Eye (tissue), 1 donor: ENCODE measurements around the gene COMMD7.
"Not testable (repeated sequence)": the region's sequence is repeated elsewhere in the genome, so short reads cannot be mapped to it uniquely, and the experiment has no call there.

Experiments
- DNase-seq: peaks from one replicate; pipeline ENCODE4 v3.0.0-alpha.2; 2015

Gene COMMD7

GRCh38 chr20:32765230-32765875 is 22.1 kb upstream of the COMMD7 start:
- not testable (repeated sequence) for DNase-seq

DNA sequence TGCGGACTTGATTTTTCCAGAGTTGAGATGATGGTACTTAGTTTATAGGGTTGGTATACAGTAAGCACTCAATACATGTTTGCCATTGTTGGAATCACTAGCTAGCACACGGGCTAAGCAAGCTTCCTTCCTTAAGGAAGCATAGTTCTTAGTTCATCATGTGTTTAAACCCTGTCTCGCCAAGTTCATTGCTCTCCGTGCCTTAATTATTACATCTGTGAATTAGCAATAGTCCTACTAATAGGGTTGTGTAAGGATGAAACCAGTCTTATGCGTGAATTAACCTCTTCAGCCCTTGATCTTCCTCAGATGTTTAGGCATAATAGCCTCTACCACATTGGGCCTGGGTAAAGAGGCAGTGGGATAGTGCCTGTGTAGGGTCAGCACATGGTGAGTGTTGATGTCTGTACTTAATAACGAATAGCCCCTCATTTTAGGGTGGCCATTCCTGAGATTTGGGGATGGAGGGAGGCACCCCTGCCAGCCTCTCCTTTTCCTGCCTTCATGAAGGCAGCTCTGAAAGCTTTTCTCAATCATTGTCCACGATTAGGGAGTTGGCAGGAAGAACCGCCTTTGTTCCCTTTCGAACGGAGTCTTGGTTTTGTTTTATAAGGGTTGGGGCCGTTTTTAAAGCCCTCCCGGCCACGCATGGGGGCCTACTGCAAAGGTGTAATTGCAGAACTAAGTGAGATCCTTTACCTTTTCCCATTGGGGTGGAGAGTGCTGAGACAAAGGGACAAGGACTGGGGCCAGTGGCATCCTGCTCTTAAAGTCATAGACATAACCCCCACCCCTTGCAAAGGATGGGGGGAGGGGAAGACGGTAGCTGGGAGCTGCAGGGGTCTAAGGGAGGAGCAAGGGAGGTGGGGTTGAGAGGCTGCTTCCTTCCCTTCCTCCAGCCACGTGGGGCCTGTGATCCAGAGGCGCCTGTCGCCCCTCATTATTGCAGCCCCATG is 21.0 kb upstream of the COMMD7 start:
- peak; percentile 61 for DNase-seq

GRCh38 chr20:32763202-32764004 is 20.1 kb upstream of the COMMD7 start:
- DNase-seq = no peak

GRCh38 chr20:32762754-32763201 is 19.5 kb upstream of the COMMD7 start:
- peak; percentile 77 for DNase-seq

DNA sequence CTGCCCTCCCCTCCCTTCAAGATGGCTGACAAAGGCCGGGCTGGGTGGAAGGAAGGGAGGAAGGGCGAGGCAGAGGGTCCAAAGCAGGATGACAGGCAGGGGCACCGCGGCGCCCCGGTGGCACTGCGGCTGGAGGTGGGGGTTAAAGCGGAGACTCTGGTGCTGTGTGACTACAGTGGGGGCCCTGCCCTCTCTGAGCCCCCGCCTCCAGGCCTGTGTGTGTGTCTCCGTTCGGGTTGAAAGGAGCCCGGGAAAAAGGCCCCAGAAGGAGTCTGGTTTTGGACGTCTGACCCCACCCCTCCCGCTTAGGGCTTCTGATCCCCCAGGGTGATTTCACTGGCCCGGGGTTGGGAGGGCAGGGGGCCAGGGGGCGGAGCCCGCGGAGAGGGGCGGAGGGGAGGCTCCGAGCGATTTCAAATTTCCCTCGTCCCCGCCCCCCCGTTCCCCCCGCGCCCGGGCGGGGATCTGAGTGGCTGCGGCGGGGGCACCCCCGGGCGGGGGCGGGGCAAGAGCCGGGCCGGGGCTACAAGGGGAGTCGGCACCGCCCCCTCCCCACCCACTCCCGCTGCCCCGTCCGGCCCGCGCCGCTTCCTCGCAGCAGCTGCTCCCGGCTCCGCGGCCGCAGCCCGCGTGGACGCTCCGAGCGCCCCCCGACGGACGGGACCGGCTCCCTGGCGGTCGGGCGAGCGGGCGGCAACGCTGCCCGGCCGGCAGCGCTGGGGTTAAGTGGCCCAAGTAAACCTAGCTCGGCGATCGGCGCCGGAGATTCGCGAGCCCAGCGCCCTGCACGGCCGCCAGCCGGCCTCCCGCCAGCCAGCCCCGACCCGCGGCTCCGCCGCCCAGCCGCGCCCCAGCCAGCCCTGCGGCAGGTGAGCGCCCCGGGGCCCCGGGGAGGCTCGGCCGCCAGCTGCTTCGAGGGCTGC is 18.8 kb upstream of the COMMD7 start, which contains the start of gene DNMT3B:
Gene DNMT3B (plus strand): TSS at position 555 of the 923 bp plus-strand sequence. CDS start 17,939 bp downstream, outside the sequence.
- DNase-seq = peak; percentile 88

DNA sequence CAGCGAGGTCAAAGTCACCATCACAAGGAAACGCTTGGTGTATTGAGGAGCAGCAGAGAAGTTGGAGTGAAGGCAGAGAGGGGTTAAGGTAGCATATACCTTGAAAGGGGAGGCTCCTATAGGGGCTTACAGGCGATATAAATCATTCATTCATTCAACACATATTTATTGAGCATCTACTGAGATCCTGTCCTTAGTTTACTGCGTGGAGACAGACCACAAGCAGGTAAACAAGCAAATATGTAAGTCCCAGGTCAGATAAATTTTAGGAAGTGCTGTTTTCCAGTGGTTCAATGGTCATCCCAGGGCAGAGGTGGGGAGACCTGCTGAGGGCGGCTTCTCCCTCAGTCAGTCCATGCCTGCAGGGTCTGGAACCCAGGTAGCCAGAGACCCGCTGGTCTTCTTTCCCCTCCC is 18.2 kb upstream of the COMMD7 start:
- no peak for DNase-seq

GRCh38 chr20:32756156-32756555 is 12.9 kb upstream of the COMMD7 start:
- DNase-seq = no peak

- no peak for DNase-seq
Observed at GRCh38 chr20:32753731-32754130, 10.5 kb upstream of the COMMD7 start.

DNA sequence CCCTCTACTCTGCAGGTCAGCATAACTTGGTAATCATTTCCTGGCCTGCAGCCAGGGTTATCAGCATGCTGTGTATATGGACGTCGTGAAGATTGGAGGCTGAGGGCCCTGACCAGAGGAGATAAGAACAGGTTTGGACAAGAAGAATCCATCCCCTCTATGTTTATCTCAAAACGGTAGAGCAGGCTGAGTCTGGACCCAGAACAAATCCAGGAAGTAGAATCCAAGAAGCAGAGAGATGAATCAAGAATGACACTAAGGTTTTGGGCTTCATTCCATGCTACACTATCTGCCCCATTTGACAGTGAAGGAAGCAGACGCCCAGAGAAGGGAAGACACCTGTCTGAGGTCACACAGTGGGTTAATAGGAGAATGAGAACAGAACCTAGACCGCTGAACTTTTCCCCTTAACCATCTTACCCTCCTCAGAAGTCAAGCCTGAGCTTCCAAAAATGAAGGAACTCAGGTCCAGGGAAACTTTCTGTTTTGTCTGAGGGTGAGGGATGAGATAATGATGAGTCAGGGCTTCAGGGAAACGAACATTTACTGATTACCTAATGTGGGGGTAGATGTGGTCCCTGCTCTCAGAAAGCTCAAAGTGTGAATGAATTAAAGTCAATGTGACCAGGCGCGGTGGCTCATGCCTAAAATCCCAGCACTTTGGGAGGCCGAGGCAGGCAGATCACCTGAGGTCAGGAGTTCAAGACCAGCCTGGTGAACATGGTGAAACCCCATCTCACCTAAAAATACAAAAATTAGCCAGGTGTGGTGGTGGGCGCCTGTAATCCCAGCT is 9.4 kb upstream of the COMMD7 start:
- no peak for DNase-seq

- DNase-seq = no peak
Observed at GRCh38 chr20:32751702-32752457, 8.6 kb upstream of the COMMD7 start.

DNA sequence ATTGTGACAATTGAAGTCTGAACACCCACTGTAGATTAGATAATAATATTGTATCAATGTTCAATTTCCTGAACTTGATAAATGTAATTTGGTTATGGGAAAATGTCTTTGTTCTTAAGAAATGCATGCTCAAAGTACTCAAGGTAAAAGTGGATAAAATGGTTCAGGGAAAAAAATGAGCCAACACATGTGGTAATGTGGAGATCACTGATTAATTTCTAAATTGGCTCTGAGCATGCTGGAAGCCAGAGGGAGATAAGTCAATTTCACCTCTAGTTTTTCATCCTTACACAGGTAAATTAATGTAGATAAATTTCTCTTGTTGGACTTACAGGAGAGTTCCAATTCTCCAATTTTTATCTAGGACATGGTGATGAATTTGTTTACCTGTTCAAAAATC is 8.0 kb upstream of the COMMD7 start:
- no peak for DNase-seq

DNA sequence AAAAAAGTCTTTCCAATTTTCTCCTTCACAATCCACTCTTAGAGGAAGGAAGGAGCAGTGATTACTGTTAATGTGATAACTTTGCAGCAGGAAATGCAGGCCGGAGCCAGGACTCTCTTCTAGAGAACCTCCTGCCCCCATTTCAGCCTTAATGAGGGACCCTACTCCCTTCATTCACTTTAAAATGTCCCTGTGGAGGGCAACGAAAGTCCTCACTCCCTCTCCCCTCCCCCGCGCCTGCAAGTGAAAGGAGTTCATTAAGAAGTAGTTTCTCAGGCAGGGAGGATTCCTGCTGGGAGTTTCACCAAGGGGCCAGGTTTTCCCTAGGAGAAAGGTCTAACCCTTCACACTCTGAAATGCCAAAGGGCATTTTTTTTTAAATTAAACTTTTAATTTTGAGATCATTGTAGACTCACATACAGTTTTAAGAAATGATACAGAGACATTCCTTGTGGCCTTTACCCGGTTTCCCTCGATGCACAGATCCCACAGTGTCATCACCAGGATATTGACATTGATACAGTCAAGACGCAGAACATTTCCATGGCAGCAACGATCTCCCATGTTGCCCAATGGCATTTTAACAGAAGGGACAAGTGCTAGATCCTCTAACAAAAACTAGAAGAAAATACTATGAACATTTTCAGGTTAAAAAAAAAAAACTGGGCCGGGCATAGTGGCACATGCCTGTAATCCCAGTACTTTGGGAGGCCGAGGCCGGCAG is 6.8 kb upstream of the COMMD7 start:
- peak; percentile 83 for DNase-seq

DNA sequence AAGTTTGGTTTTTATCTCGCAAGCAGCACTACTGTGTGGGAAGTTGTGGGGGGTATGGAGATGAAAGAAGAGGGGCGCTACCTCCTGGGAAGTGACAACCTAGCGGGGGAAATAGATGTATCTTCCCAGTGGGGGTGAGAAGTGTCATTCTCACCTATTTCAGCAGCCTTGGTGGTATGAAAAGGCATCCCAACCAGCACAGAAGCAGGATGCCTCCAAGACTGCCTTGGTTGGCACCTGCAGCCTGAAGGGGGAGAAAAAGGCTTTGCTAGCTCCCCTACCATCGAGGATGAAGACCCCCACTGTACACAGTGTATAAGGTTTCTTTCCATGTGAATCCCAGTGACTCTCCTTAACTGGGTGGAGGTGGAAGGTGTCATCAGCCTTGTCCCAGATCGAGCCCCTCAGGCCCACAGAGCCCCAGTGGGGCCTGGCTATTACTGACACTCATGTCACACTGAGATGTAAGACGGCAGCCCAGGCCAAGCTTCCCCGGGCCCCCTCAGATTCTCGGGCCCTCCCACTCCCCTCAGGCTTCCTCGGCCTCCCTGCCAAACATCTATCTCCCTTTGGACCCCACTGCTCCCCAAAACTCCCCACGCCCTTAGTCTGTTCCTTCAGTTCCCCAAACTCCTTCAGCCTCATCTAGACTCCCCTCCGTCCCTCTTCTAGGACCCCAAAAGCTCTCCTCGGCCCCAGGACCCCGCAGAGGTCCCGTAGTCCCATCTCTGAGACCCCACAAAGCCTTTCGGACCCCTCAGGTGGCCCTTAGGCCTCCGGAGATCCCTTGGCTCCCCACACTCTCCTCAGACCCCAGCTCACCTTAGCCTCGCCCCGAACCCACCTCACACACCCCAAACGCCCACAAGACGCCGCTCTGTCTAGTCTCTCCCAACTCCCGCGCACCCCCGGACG is 688 bp downstream of the COMMD7 start:
- DNase-seq = peak; percentile 35

DNA sequence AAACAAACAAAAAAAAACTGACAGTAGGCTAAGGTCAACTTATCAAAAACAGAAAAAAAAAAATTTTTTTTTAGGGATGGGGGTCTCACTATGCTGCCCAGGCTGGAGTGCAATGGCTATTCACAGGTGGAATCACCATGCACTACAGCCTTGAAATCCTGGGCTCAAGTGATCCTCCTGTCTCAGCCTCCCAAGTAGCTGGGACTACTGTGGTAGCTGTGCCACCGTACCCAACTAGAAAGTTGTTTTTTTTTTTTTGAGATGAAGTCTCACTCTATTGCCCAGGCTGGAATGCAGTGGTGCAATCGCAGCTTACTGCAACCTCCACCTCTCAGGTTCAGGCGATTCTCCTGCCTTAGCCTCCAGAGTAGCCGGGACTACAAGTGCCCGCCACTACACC is 2.1 kb downstream of the COMMD7 start:
- no peak for DNase-seq

- DNase-seq = no peak
Observed at GRCh38 chr20:32737371-32738223, 5.7 kb downstream of the COMMD7 start.

DNA sequence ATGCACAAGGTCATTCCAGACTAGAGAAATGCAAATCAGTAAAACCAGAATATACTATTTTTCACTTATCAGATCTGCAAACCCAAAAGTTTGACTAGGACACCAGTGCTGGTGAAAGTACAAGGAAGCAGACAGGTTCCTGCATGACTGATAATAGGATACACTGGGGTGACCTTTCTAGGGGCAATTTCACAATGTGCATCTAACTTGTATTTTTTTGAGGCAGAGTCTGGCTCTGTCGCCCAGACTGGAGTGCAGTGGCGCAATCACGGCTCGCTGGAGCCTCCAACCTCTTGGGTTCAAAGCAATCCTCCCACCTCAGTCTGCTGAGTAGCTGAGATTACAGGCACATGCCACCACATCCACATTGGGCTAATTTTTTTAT is 11.4 kb downstream of the COMMD7 start:
- DNase-seq = no peak

DNA sequence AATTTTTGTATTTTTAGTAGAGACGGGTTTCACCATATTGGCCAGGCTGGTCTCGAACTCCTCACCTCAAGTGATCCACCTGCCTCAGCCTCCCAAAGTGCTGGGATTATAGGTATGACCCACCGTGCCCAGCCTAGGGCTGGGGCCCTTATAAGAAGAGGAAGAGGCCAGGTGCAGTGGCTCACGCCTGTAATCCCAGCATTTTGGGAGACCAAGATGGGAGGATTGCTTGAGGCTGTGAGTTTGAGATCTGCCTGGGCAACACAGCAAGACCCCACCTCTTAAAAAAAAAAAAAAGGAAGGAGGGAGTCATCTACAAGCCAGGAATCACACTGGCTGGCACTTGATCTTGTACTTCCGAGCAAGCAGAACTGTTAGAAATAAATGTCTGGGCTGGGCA is 13.9 kb downstream of the COMMD7 start:
- DNase-seq = not testable (repeated sequence)
